Vagina (tissue), 2 donors: ENCODE data around the gene CTAGE4. TPM values are rescaled to one million over a fixed set of nuclear protein-coding genes. Genes with fewer than 3 reads are reported as not detected.
"Not testable (repeated sequence)": the region's sequence is repeated elsewhere in the genome, so short reads cannot be mapped to it uniquely, and the experiment has no call there.

ENCODE experiments used
- DNase-seq, 2 donors: peaks; one replicate each; pipeline ENCODE4 v3.0.0-alpha.2; 2017; ENCODE audit errors: extremely low spot score in 2 of 2
- H3K27ac ChIP-seq: fragments of 200-600 bp; sonication (generic); one replicate; pipeline ENCODE4 v1.5.1; 2019
- H3K27me3 ChIP-seq: fragments of 200-600 bp; sonication (generic); one replicate; pipeline ENCODE4 v1.5.1; 2019
- H3K36me3 ChIP-seq, 2 donors: fragments of 200-600 bp; sonication (generic); one replicate each; pipeline ENCODE4 v1.5.1; 2017 to 2019
- H3K4me1 ChIP-seq: fragments of 200-600 bp; sonication (generic); one replicate; pipeline ENCODE4 v1.5.1; 2019
- H3K4me3 ChIP-seq, 2 donors: fragments of 200-600 bp; sonication (generic); 1 replicate in 1 of 2; 2 replicates in 1 of 2; pipeline ENCODE4 v1.5.1; 2016 to 2019
- H3K9me3 ChIP-seq: fragments of 200-600 bp; sonication (generic); one replicate; pipeline ENCODE4 v1.5.1; 2019
- CTCF ChIP-seq, 3 experiments: fragments of 450-650 bp in 2 of 3; fragments of 200-600 bp in 1 of 3; sonication (generic) in 1 of 3; IDR thresholded peaks; one replicate each; pipeline ENCODE4 v1.5.1; 2017 to 2019; ENCODE audit warnings: antibody characterized with exemption in 3 of 3, mild to moderate bottlenecking in 2 of 3, moderate library complexity in 2 of 3
- POLR2A ChIP-seq, 2 donors: fragments of 450-650 bp; IDR thresholded peaks; one replicate each; pipeline ENCODE4 v1.6.1; 2017; ENCODE audit warnings: antibody characterized with exemption in 2 of 2, mild to moderate bottlenecking in 2 of 2, moderate library complexity in 2 of 2
- POLR2AphosphoS5 ChIP-seq, 2 donors: sonication (generic); formaldehyde crosslinking; IDR thresholded peaks; one replicate each; pipeline ENCODE4 v1.9.0; 2017; ENCODE audit warnings: antibody characterized with exemption in 2 of 2, mild to moderate bottlenecking in 2 of 2, low read depth in 1 of 2; ENCODE audit not compliant: insufficient read depth in 1 of 2
- intact Hi-C: fragments of 100-400 bp; cut with DNase I; formaldehyde crosslinking; loops from one replicate; pipeline ENCODE4 v1.15.1; 2023
- total RNA-seq: library from RNA; depleted of rRNA; stranded (reverse); fragments of >200 nt; gene quantifications from one replicate; pipeline ENCODE4 v1.2.3, GENCODE V29; 2016

The CTAGE4 gene
- total RNA-seq, 1 donor from 2014 or later, result 6.6 TPM

DNA sequence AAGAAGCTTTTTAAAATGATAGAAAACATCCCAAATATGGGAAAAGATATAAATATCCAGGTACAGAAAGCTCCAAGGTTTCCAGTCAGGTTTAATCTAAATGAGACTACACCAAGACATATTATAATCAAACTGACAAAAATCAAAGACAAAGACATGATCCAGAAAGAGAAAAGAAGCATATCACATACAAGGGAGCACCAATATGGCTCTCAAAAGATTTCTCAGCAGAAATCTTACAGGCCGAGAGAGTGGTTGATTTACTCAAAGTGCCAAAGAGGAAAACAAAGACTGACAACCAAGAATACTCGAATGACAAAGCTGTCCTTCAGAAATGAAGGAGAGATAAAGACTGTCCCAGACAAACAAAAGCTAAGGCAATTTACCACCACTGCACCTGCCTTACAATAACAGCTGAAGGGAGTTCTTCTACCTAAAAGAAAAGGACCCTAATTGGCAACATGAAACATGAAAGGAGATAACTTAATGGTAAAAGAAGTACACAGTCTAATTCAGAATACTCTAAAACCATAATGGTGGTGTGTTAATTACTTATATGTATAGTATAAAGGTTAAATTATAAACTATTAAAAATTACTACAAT, 34.9 kb upstream of the CTAGE4 start:
- Histone ChIP-seq H3K4me1 (no peaks in the 10 kb centered on the region), H3K27me3 (no peaks in the 10 kb centered on the region), H3K9me3 (peaks cover 5% of the 10 kb centered on the region), H3K27ac (no peak overlapping the region), H3K4me3 (no peak overlapping the region), H3K36me3 (no peaks in the 10 kb centered on the region)
- DNase-seq, result no peak
- TF ChIP-seq POLR2AphosphoS5 (IDR thresholded peaks at IDR 0.05; ENCODE audit: insufficient read depth in 1 of 2, low read depth in 1 of 2) (no peak), CTCF (IDR thresholded peaks at IDR 0.05) (no peak), POLR2A (IDR thresholded peaks at IDR 0.05) (no peak)
- intact Hi-C loops, result no loop called here

DNA sequence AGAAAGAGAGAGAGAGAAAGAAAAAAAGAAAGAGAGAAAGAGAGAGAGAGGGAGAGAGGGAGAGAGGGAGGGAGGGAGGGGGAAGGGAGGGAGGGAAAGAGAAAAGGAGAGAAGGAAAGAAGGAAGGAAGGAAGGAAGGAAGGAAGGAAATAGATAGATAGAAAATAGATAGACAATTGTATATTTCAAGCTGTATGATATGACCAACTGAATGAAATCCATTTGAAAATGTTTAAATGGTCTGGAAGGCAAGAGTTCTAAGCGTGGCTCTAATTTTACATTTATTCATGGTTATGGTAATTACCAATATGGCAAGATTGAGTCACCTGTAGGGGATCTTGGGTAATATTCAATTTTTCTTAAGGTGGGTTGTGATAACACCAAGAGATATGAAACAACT, 24.4 kb upstream of the CTAGE4 start:
- no peak for TF ChIP-seq POLR2A (IDR thresholded peaks at IDR 0.05)
- TF ChIP-seq POLR2AphosphoS5 (IDR thresholded peaks at IDR 0.05; ENCODE audit: insufficient read depth in 1 of 2, low read depth in 1 of 2), result no peak
- TF ChIP-seq CTCF (IDR thresholded peaks at IDR 0.05), result no peak
- no peaks in the 10 kb centered on the region for H3K4me1 ChIP-seq

DNA sequence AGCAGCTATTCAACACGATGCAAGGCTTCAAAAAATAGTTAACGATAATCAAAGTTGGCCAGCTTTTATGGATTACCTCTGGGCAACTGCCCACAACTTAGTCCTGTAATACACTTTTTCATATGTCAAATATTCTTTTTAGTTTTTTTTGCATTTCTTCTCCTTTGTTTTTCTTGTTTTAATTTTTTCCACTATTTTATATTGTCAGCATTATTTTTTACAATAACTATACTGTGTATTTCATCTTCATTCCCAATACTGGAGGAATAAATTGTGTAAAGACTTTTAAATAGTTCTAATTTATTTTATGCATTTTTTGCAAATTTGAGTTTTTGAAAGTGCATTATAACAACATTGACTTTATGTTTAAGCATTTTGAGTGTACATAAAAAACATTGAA, 18.5 kb upstream of the CTAGE4 start:
- no peak overlapping the region for H3K27ac ChIP-seq
- intact Hi-C loops, result no loop called here
- no peaks in the 10 kb centered on the region for H3K4me1 ChIP-seq
- no peak overlapping the region for H3K4me3 ChIP-seq
- no peaks in the 10 kb centered on the region for H3K27me3 ChIP-seq
- DNase-seq, result no peak
- H3K36me3 ChIP-seq, result no peaks in the 10 kb centered on the region
- TF ChIP-seq POLR2A (IDR thresholded peaks at IDR 0.05) (no peak), CTCF (IDR thresholded peaks at IDR 0.05) (no peak), POLR2AphosphoS5 (IDR thresholded peaks at IDR 0.05; ENCODE audit: insufficient read depth in 1 of 2, low read depth in 1 of 2) (no peak)
- no peaks in the 10 kb centered on the region for H3K9me3 ChIP-seq

More for the DNA sequence above, 24.4 kb upstream of the CTAGE4 start:
- Histone ChIP-seq H3K4me3 (no peak overlapping the region), H3K27ac (no peak overlapping the region), H3K36me3 (no peaks in the 10 kb centered on the region), H3K9me3 (no peaks in the 10 kb centered on the region), H3K27me3 (no peaks in the 10 kb centered on the region)
- no peak for DNase-seq
- intact Hi-C loops, result no loop called here

- H3K9me3 ChIP-seq, H3K4me3 ChIP-seq, H3K4me1 ChIP-seq, DNase-seq, H3K27me3 ChIP-seq, H3K27ac ChIP-seq, H3K36me3 ChIP-seq, intact Hi-C loops: not testable (repeated sequence)
These were observed 11.5 kb upstream of the CTAGE4 start for GRCh38 chr7:144171594-144172350.

DNA sequence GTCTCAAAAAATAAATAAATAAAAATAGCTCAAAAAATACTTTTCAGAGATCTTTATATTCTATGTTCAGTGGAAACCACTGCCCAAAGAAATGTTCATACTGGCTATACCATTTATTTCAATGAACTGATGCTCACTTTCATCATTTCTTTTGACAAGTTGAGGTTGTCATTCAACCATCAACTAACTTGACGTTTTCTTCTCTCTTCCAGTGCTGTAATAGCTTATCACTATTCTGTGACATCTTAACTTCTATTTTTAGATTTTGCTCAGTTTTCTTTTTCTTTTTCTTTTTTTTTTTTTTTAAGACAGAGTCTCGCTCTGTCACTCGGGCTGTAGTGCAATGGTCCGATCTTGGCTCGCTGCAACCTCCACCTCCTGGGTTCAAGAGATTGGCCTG, 8.7 kb upstream of the CTAGE4 start:
- no peak for TF ChIP-seq POLR2AphosphoS5 (IDR thresholded peaks at IDR 0.05; ENCODE audit: insufficient read depth in 1 of 2, low read depth in 1 of 2)
- no peak for TF ChIP-seq CTCF (IDR thresholded peaks at IDR 0.05)
- TF ChIP-seq POLR2A (IDR thresholded peaks at IDR 0.05), result no peak
- intact Hi-C loops, result no loop called here

More for the DNA sequence above, 8.7 kb upstream of the CTAGE4 start:
- Histone ChIP-seq H3K4me1 (no peaks in the 10 kb centered on the region), H3K4me3 (no peak overlapping the region), H3K9me3 (no peaks in the 10 kb centered on the region), H3K27me3 (no peaks in the 10 kb centered on the region), H3K27ac (no peak overlapping the region), H3K36me3 (no peaks in the 10 kb centered on the region)
- no peak for DNase-seq
